GM18505 (cell line): ENCODE measurements around the gene FAAH.

Source experiments
- ATAC-seq: cut with Tn5 transposase; IDR thresholded peaks from one replicate; pipeline ENCODE4 v1.9.1; 2021; ENCODE audit not compliant: unreplicated experiment
- POLR2A ChIP-seq: IDR thresholded peaks from 4 replicates; pipeline ENCODE4 v1.6.1; 2011; ENCODE audit warnings: borderline replicate concordance; ENCODE audit not compliant: insufficient read depth, insufficient read length; ENCODE audit errors: extremely low read depth

FAAH gene

DNA sequence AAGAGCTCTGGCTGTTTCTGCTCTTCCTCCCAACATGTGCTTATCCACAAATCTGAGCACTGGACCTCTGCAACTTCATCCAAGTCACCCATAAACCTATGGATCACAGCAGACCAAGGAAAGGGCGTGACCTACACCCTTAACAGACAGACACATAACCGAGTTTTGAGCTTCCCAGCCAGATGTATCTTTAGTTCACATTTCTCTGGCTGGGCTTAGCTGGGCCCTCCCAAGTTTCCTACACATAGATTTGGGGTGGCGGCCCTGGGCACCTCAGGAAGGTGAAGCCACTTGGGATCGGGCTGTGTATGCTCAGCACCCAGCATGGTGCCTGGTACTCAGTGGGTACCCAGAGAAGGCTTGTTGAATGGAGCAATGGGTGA is 26.4 kb downstream of the FAAH start:
- TF ChIP-seq POLR2A, result no peak
- no peak for ATAC-seq

GRCh38 chr1:46421739-46422138 is 27.6 kb downstream of the FAAH start:
- ATAC-seq, result no peak

GRCh38 chr1:46422261-46422871 is 28.2 kb downstream of the FAAH start:
- no peak for ATAC-seq
- TF ChIP-seq POLR2A, result no peak

More at GRCh38 chr1:46421739-46422138, 27.6 kb downstream of the FAAH start:
- no peak for TF ChIP-seq POLR2A

DNA sequence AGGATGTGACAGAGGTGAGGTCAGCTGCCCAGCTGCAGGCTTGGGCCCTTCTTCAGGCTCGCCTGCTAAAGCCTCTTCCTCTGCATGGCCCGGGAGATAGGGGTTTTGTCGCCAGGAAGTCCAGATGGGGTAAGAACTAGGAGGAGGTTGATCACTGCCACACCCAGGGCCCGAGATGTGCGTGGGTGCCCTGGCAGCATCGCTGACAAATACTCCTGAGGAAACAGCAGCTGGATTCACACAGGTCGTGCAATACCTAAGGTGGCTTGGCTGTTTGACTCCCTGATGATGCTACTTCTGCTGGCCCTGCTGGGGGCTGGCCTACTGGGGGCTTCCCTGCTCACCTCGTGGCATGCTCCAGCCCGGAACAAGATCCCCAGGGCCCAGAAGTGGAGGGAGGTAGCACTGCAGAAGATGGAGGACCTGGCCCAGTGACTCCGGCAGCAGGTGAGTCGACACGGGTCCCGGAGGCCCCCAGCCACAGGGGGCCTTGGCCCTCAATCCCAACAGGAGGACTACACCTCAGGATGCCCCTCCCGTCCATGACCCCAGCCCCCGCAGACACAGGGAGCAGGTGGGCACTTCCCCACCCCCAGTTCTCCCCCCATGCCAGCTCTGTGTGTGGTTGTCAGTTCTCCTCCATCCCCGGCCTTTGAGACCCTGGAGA is 29.6 kb downstream of the FAAH start:
- no peak for TF ChIP-seq POLR2A
- ATAC-seq, result no peak

GRCh38 chr1:46424730-46425129 is 30.6 kb downstream of the FAAH start:
- no peak for ATAC-seq
- TF ChIP-seq POLR2A, result no peak

GRCh38 chr1:46425726-46426125 is 31.6 kb downstream of the FAAH start:
- ATAC-seq, result no peak
- no peak for TF ChIP-seq POLR2A

DNA sequence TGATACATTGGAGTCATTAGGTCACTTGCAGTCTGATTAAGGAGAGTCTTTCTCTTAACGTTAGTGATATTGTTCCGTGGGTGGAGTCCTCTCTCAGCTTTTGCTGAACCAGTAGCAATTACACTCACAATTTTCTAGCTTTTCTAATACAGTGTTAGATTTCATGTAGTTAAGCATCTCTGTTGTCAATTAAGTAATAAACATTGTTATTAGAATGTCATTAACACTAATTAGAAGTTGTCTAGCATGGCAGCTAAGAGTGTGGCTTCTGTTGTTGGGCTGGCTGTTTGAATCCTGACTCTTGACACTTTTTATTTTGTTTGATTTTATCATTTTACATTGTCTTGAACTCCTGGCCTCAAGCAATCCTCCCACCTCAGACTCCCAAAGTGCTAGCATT is 33.4 kb downstream of the FAAH start:
- ATAC-seq, result no peak
- no peak for TF ChIP-seq POLR2A

DNA sequence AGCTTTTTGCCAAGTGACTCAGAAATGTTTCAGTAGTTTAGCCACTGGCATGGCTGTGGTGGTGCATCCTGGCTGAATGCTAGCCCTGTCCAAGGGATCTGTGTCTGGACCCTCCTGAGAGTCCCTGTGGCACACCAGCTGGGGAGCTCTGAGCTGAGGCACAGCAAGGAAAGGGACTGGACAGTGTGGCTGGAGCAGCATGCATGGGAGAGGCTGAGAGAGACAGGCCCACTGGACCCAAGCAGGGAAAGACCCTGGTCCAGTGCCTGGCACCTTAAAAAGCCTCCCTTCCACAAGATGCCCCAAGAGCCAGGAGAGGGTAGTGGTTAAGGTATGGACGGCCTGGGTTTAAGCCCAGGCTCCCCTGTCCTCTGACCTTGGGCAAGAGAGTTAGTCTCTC is 35.3 kb downstream of the FAAH start:
- ATAC-seq, result no peak
- TF ChIP-seq POLR2A, result no peak

DNA sequence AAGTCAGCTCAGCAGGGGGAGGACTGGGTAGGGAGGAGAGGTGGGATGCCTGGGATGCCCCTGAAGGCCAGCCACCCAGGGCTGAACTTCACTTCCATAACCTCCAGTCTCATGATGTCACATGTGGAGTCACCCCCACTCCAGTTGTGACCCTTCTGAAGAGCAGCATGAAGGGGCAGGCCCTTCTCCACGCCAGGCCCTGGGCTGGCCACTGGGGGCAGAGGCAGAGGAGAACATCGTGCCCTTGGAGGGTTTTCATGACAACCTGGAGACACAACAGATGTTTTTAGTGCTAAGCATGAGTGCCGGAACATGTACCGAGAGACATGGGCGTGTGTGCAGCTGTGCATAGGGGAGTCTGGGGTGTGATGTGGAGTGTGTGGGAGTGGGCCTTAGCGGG is 37.6 kb downstream of the FAAH start:
- no peak for TF ChIP-seq POLR2A
- ATAC-seq, result no peak

DNA sequence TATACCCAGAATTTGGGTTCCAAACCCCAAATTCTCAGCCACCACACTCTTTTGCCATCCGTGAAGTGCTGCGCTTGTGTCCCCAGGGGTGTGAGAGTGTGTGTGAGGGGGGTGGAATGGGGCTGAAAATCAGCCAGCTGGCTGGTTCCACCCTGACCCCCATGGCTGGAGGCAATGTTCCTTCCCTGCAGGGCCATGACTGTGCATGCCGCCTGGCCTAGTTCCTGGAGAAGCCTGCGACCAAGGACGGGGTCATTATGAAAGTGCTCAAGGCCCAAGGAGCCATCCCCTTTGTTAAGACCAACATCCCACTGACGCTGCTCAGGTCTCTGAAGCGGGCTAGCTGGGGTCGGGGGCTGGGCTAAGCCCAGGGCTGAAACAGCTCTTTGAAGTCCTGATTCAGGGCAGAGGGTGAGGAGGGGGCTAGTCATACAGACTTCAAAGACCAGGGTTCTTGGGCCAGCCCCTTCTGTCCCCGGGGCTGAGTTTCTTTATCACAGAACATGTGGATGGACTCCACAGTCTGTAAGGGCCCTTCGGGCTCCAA is 38.7 kb downstream of the FAAH start:
- no peak for ATAC-seq
- no peak for TF ChIP-seq POLR2A

DNA sequence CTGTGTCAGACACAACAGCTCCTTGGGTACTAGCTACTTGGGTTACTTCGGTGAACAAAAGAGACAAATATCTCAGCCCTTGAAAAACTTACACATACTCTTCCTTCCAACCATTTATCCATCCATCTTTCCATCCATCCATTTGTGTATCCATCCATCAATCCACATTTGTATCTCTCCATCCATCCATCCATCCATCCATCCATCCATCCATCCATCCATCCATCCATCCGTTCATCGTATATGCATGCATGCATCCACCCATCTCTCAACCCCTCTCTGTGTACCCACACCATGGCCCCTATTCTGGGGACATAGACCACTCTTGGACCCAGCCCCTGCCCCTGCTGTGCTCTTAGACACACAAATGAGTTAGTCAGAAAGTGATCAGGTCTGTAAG is 40.2 kb downstream of the FAAH start:
- ATAC-seq, result no peak
- no peak for TF ChIP-seq POLR2A

GRCh38 chr1:46436844-46437243 is 42.7 kb downstream of the FAAH start:
- no peak for ATAC-seq
- TF ChIP-seq POLR2A, result no peak

GRCh38 chr1:46437723-46438122 is 43.6 kb downstream of the FAAH start:
- no peak for ATAC-seq
- TF ChIP-seq POLR2A, result no peak

GRCh38 chr1:46438346-46438745 is 44.2 kb downstream of the FAAH start:
- no peak for ATAC-seq
- TF ChIP-seq POLR2A, result no peak
